ENCODE results near the gene ACP2. TPM values are rescaled to one million over a fixed set of nuclear protein-coding genes. Genes with fewer than 3 reads are reported as not detected.

Gene ACP2
- total RNA-seq, 2 donors from 2014 or later = 94.6 to 104 TPM

DNA sequence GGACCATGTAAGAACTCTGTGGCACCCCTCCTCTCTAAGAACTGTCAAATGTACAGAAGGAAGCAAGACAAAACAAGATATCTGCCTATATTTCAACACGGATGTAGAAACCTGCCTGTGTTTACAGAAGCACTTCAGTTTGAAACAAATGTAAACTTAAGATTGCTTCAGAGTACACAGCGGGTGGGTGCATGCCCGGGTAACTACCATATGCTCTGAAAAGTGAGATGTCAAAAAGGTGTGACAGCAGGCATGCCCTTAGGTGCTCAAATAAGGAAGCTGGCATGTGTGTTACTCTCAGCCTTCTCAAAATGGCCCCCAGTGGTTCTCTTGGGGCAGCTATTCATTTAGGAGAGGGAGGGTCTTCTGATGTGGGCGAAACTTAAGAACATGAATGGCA, 5.2 kb downstream of the ACP2 start:
- intact Hi-C loops (cut with DNase I) = no loop called here
- TF ChIP-seq POLR2A (IDR thresholded peaks at IDR 0.05) (no peak), POLR2AphosphoS5 (IDR thresholded peaks at IDR 0.05) (peak; percentile 82)
- TF ChIP-seq, protein P1, sequence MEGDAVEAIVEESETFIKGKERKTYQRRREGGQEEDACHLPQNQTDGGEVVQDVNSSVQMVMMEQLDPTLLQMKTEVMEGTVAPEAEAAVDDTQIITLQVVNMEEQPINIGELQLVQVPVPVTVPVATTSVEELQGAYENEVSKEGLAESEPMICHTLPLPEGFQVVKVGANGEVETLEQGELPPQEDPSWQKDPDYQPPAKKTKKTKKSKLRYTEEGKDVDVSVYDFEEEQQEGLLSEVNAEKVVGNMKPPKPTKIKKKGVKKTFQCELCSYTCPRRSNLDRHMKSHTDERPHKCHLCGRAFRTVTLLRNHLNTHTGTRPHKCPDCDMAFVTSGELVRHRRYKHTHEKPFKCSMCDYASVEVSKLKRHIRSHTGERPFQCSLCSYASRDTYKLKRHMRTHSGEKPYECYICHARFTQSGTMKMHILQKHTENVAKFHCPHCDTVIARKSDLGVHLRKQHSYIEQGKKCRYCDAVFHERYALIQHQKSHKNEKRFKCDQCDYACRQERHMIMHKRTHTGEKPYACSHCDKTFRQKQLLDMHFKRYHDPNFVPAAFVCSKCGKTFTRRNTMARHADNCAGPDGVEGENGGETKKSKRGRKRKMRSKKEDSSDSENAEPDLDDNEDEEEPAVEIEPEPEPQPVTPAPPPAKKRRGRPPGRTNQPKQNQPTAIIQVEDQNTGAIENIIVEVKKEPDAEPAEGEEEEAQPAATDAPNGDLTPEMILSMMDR (IDR thresholded peaks at IDR 0.05) = no peak
- peaks cover 5 to 32% of the 10 kb centered on the region in 2 donors for H3K36me3 ChIP-seq

DNA sequence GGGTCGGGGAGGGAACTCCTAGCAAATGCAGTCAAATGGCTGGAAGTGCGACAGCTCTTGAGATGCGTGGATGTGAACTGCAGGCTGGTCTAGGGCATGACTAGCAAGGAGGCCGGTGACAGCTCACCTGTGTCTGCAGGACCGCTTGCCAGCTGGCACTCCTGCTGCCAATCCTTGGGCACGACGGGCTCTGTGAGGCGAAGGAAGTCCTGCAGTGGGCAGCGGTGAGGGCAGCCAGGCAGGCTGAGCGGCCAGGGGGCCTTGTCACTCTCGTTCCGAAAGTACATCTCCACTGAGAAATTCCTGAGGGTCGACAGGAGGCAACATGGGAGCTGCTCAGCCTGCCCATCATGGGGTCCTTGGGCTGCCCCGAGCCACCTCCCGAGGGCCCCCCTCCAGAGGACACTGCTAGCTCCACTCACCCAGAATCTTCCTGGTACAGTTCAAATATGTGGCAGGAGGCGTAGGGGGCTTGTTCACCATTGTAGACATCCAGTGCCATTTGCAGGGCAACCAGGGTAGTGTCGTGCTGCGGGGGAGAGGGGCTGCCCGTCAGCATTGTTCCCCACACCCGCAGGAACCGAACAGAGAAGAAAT, 5.9 kb downstream of the ACP2 start:
- peak overlapping the region; percentile 64 to 68 for H3K27ac ChIP-seq
- no peaks in the 10 kb centered on the region for H3K9me3 ChIP-seq
- peaks cover 5 to 32% of the 10 kb centered on the region in 2 donors for H3K36me3 ChIP-seq
- intact Hi-C loops (cut with DNase I) = no loop called here
- no peaks in the 10 kb centered on the region for H3K27me3 ChIP-seq (replicated peaks; ENCODE audit: insufficient read depth)
- no peak overlapping the region for H3K4me3 ChIP-seq
- H3K4me1 ChIP-seq (replicated peaks) = peaks cover 11% of the 10 kb centered on the region
- no peak for TF ChIP-seq POLR2A (IDR thresholded peaks at IDR 0.05)
- no peak for TF ChIP-seq POLR2AphosphoS5 (IDR thresholded peaks at IDR 0.05)
- TF ChIP-seq, protein P1 (IDR thresholded peaks at IDR 0.05) = no peak
- 73% methylated on average over 21 of the region's 21 CpGs for WGBS
- DNase-seq (ENCODE audit: low spot score) = no peak

More for the DNA sequence above, 5.2 kb downstream of the ACP2 start:
- H3K27ac ChIP-seq = peak overlapping the region; percentile 64 to 68
- H3K9me3 ChIP-seq = no peaks in the 10 kb centered on the region
- no peaks in the 10 kb centered on the region for H3K27me3 ChIP-seq (replicated peaks; ENCODE audit: insufficient read depth)
- 58% methylated on average over 4 of the region's 4 CpGs for WGBS
- peaks cover 12% of the 10 kb centered on the region for H3K4me1 ChIP-seq (replicated peaks)
- DNase-seq (ENCODE audit: low spot score) = peak; percentile 54
- H3K4me3 ChIP-seq = no peak overlapping the region

- H3K27me3 ChIP-seq (replicated peaks; ENCODE audit: insufficient read depth) = no peaks in the 10 kb centered on the region
- intact Hi-C loops (cut with DNase I) = no loop called here
- DNase-seq (ENCODE audit: low spot score) = no peak
- H3K27ac ChIP-seq = no peak overlapping the region
- H3K4me3 ChIP-seq = no peak overlapping the region
- H3K36me3 ChIP-seq = peaks cover 5 to 32% of the 10 kb centered on the region in 2 donors
- H3K9me3 ChIP-seq = no peaks in the 10 kb centered on the region
- WGBS = 91% methylated on average over 3 of the region's 3 CpGs
- TF ChIP-seq POLR2A (IDR thresholded peaks at IDR 0.05) (no peak), POLR2AphosphoS5 (IDR thresholded peaks at IDR 0.05) (no peak)
- TF ChIP-seq, protein P1 (IDR thresholded peaks at IDR 0.05) = no peak
- peaks cover 7% of the 10 kb centered on the region for H3K4me1 ChIP-seq (replicated peaks)
These were observed 6.7 kb downstream of the ACP2 start for GRCh38 chr11:47241841-47242301.

- Histone ChIP-seq H3K9me3 (no peaks in the 10 kb centered on the region), H3K36me3 (peaks cover 5 to 24% of the 10 kb centered on the region in 2 donors), H3K4me1 (replicated peaks) (peaks cover 7% of the 10 kb centered on the region), H3K4me3 (no peak overlapping the region), H3K27ac (no peak overlapping the region), H3K27me3 (replicated peaks; ENCODE audit: insufficient read depth) (no peaks in the 10 kb centered on the region)
- 91% methylated on average over 10 of the region's 10 CpGs for WGBS
- no peak for DNase-seq (ENCODE audit: low spot score)
- TF ChIP-seq, protein P1 (IDR thresholded peaks at IDR 0.05) = no peak
- no peak for TF ChIP-seq POLR2AphosphoS5 (IDR thresholded peaks at IDR 0.05)
- no peak for TF ChIP-seq POLR2A (IDR thresholded peaks at IDR 0.05)
- intact Hi-C loops (cut with DNase I) = no loop called here
These were observed 8.8 kb downstream of the ACP2 start for GRCh38 chr11:47239852-47240251.

DNA sequence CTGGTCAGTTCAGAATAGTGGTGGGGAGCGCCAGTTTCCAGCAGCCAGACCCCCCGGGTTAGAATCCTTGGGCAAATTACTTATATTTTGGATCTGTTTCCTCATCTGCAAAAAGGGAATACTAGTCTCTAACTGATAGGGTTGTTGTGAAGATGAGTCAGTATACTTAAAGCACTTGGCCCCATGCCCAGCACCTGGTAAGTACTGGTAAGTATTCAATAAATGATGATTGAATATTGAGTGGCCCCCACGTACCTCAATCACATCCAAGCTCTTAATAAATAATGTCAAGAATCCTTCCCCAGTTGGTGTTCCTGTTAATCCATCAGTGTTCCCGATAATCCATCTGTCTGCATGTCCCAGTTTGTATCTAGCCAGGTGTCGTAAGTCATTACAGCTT, 12.1 kb downstream of the ACP2 start:
- H3K4me3 ChIP-seq = no peak overlapping the region
- TF ChIP-seq POLR2A (IDR thresholded peaks at IDR 0.05) = no peak
- TF ChIP-seq, protein P1 (IDR thresholded peaks at IDR 0.05) = no peak
- TF ChIP-seq POLR2AphosphoS5 (IDR thresholded peaks at IDR 0.05) = no peak
- intact Hi-C loops (cut with DNase I) = no loop called here
- no peaks in the 10 kb centered on the region for H3K9me3 ChIP-seq
- no peak for DNase-seq (ENCODE audit: low spot score)
- H3K4me1 ChIP-seq (replicated peaks) = no peaks in the 10 kb centered on the region
- no peaks in the 10 kb centered on the region for H3K27me3 ChIP-seq (replicated peaks; ENCODE audit: insufficient read depth)
- peaks cover 0 to 12% of the 10 kb centered on the region in 2 donors for H3K36me3 ChIP-seq
- no peak overlapping the region for H3K27ac ChIP-seq
- 89% methylated on average over 5 of the region's 5 CpGs for WGBS
